COLO829 (cell line): ENCODE measurements around the gene PPP1R16B.

Experiments
- DNase-seq: peaks from one replicate; pipeline ENCODE4 v3.0.0; 2012; ENCODE audit warnings: low spot score

Gene PPP1R16B

DNA sequence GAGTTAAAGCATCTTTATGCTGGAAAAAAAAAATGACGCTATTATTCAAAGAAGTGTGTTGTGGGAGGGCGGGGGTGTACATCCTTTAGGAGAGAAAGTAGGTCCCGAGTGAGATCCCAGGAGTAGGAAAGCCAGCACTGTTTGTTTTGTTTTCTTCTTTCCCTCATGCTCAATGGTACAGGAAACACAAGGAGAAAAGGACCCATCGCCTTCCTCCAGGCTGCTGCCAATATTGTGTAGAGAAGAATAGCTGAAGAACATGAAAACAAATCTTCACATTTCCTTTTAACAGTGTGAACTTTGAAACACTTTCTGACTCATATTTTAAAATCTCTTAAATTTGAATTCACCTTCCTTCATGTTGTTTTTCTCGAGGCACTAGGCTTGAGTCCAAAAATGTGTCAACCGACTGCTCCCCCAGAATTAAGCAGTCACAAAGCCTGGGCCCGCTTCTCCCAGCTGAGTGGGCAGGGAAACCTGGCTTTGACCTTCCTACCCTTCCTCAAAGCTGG lies 22.3 kb downstream of the PPP1R16B start:
- no peak for DNase-seq

DNA sequence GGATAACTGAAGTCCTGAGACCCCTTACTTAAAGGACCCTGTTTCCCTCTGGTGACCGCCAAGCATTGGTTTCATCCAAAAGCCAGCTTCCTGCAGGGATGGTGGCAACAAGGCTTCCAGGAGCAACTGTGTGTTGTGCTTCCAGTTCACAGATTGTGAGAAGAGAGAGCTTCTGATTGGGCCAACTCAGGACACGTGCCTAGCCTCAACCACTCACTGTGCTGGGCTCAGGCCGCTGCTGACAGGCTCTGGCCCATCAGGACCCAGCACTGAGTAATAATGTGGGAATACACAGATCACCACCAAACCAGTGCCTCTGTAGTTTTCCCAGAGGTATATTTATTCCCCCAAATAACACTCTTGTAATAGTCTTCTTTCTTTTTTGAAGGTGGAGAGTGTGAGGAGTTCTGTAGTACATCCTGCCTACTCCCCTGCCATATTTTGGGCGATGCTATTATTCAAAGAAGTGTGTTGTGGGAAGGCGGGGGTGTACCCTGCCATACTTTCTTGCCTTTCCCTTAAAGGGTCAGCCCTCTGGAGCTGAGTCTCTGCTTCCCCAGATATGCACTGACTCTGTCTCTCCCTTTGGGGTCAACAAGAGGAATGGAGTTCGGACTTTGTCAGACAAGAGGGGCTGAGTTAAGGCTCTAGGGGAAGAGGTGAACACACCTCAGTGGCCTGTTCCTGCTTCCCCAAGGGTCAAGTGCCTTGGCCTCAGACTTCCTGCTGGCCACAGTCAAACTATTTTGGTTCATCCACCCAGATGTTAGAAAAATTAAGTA lies 23.2 kb downstream of the PPP1R16B start:
- no peak for DNase-seq

DNA sequence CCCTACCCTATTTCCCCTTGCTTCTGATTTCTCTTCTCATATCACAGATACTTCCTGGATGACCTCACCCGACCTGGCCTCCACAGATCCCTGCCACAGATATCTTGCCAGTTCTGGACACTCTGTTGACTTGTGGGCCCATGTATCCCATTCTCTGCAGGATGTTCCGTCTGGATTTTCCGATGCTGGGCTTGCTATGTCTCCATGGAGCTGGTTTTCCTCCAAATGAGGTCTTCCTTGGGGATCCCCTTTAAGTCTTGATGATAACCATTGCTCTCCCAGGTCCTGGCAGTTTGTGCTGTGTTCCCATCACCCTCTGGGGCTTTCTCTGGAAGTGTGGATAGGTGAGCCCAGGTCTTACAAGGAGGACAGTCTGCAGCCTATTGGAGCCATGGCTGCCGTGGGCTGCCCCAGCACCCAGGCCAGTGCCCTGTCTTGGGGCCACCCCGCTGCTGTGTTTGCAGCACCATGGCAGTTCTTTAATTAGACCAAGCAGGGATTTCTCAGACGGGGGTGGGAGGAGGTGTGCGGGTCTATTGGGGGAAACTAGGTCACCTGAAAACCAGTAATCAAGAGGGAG lies 23.9 kb downstream of the PPP1R16B start:
- no peak for DNase-seq

DNA sequence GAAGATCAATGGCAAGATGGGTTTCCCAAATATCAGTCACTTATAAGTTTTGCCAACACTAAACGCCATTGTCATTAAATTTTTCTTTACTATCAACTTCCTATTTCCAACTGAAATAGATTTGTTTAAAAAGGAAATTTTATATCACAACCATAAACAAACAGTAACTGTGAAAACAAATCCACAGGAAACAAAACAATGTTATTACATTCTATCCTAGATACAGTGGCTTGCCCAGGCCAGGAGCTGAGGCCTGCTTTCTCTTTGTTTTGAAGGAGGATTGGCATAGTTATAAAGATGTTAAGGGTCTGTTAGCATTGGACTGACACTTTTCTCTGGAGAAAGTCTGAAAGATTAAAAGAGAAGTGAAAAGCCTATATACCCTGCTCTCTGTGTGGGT lies 24.9 kb downstream of the PPP1R16B start:
- DNase-seq: no peak

DNA sequence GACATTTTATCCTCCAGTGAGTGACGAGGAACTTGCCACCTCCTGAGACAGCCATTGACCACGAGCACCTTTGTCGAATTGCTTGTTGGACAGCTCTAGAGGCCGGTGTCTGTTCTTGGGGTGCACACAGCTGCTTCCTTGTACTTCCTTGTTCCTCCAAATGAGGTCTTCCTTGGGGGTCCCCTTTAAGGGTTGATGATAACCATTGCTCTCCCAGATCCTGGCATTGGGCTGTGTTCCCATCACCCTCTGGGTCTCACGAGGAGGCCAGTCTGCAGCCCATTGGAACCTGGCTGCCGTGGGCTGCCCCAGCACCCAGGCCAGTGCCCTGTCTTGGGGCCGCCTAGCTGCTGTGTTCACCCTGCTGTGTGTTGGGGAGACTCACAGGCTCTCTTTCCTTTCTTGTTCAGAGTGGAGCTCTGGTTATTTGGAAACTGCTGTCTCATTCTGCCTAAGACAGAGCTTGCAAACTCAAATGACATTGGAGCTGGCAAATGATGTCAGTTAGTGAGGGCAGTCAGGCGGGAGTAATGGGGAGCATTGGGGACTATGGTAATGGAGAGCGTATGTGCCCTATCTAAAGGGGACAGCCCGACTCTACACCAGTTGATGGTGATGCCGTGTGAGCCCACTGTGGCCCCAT lies 25.7 kb downstream of the PPP1R16B start:
- no peak for DNase-seq

DNA sequence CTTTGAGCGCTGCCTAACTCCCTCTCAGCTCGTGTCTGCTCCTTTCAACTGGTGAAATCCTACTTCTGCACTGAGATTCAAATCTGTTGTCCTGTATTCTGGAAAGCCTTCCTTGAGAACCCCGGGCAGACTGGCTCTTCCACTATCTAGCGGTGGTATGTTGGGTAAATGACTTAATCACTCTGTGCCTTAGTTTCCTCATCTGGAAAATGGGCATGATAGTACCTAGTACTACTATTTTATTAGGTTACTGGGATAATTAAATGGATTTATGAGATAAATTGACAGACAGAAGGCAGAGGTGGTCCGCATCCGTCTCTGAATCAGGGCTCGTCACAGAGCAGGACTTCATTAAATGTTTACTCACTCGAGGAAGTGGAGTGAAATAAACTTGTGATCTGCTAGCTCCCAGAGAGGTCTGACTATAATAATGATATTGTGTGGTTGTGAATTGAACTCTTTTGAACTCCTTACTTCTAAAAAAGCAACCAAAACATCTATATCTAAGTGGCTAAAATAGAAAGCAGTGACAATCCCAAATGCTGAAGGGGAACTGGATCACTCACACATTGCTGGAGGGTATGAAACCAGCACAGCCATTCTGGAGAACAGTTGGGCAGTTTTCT lies 26.6 kb downstream of the PPP1R16B start:
- peak; percentile 81 for DNase-seq

DNA sequence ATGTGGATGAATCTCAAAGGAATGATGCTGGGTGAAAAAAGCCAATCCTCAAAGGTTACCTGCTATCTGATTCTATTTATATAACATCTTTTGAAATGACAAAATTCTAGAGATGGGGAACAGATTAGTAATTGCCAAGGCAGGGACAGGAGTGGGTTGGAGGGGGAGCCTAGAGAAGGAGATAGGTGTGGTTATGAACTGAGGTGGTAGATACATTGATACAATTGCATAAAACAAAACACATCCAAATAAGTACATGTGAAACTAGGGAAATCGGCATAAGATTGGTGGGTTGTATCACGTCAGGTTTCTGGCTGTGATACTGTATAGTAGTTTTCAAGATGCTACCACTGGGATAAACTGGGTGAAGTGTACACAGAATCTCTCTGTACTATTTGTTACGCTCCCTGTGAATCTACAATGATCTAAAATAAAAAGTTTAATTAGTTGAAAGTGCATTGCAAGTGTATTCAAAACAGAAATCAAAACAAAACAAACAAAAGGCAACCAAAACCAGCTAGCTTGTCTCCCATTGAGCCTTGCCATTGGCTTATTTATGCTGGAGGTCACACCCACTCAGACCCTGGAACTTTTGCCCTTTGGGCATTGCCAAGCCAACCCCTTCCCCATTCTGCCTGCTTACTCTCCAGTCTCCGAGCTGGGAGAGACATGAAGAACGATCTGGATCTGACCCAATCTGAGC lies 27.8 kb downstream of the PPP1R16B start:
- DNase-seq: no peak

DNA sequence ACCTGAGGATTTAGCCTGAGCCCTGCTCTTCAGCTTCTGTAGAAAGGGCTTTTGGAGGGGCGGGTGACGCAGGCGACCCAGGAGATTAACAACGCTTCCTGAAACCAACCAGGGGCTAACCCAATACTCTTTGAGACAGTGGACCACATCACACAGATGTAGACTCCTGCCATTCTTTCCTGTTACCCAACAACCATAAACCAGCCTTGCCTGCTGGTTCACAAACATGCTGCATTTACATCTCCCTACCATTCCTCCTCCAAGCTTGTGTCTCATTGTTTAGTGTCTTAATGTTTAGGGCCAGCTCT lies 28.3 kb downstream of the PPP1R16B start:
- DNase-seq: no peak

DNA sequence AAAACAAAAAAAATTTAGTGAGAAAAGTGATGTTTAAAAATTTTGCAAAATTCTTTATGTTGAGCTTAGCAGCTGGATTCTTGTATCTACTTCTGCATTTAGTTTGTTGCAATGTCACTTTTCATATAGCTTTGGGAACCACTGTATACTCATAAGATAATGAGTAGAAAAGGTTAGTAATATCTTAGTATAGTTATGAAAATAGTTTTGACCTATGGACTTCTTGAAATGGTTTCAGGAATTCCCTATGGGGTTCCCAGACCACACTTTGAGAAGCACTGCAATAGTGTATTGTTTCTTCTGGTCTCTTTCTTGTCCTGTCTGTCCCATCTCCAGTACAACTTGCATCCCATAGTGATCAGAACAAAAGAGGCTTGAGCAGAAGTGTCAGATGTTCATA lies 29.4 kb downstream of the PPP1R16B start:
- no peak for DNase-seq

DNA sequence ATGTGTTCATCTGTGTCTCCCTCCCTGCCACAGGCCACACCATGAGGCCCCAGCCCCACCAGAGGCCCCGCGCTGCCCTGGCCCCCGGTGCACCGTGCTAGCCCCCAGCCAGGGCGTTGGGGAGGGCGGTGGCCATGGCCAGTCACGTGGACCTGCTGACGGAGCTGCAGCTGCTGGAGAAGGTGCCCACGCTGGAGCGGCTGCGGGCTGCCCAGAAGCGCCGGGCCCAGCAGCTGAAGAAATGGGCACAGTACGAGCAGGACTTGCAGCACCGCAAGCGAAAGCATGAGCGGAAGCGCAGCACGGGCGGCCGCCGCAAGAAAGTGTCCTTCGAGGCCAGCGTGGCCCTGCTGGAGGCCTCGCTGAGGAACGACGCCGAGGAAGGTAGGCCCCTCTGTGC lies 30.3 kb downstream of the PPP1R16B start:
- no peak for DNase-seq

DNA sequence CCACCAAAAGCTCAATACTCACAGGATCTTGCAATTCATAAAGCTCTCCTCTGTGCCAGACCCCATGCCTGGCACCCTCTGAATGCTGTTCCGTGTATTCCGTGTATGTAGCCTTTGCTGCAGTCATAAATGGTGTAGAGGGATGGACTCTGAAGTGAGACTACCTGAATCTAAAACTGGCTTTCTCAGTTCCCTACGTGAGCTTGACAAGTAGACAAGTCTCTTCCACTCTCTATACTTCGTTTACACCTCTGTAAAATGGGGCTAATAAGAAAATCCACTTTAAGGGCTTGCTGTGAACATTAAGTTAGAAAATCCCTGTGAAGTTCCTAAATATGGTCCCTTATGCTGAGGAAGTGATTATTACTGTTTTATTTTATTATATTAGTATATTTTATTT lies 31.5 kb downstream of the PPP1R16B start:
- no peak for DNase-seq

DNA sequence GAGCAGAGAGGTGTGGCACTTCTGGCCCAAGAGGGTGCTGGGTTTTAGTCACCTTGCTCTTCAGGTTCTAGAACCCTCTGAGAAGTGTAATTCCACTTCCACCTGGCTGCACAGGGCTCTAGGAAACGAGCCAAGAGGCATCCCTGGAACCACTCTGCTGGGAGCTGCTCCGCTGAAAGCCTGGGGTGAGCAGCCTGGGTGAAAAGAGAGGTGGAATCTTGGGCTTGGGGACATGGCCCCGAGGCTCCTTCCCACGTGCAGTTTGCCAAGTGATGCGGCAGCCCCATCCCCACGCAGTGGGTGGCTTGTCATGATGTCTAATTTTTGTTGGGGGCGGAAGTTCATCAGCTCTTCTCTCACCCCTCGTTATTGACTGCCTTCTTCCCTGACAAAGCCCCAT lies 32.8 kb downstream of the PPP1R16B start:
- DNase-seq: no peak

DNA sequence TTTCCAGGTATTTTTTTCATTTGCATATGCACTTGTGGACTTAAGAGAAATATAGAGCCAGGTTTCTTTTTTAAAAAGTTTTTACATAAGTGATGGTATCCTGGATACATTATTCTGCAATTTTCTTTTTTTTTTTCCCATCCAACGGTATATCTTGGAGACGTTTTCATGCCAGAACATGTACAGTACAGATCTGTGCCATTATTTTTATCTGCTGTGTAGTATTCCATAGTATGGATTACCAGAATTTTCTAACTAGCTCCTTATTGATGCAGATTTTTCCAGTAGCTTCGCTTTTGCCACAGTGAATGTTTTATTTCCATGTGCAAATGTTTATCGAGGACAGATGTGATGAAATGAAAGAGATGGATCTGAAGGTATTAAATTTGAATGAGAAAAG lies 34.1 kb downstream of the PPP1R16B start:
- no peak for DNase-seq

DNA sequence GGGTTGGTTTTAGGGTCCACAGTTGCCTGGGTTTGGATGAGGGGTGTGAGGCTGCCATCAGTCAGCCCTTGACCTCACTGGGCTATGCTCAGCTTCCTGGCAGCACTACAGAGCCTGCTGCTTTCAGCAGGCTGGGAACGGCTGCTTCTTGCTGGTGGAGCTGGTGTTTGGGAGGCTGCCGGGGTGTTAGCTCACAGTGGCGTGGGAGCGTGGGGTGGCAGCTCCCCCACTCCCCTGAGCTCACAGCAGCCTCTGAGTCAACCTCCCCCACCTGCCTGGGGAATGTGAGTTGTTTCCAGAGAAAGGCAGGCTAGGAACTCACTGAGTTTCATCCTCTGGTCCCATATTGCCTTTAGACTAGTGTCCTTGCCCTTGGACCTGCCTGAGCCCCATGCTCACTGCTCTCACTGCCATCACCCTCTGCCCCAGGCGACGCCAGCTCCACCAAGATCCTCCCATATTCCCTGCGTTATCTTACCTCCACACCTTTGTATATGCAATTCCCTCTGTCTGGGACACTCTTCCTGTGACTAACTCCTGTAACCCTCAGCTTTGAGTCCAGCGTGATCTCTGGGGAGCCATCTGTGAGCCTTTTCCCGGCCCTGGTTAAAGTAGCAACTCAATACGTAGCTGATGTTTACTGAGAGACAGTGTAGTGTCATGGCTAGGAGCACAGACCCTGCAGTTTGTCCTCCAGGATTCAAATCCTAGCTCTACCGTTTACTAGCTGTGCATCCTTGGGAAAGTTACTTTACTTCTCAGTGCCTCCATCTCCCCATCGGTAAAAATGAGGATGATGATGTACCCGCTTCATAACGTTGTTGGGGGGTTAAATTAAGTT lies 34.8 kb downstream of the PPP1R16B start:
- no peak for DNase-seq

DNA sequence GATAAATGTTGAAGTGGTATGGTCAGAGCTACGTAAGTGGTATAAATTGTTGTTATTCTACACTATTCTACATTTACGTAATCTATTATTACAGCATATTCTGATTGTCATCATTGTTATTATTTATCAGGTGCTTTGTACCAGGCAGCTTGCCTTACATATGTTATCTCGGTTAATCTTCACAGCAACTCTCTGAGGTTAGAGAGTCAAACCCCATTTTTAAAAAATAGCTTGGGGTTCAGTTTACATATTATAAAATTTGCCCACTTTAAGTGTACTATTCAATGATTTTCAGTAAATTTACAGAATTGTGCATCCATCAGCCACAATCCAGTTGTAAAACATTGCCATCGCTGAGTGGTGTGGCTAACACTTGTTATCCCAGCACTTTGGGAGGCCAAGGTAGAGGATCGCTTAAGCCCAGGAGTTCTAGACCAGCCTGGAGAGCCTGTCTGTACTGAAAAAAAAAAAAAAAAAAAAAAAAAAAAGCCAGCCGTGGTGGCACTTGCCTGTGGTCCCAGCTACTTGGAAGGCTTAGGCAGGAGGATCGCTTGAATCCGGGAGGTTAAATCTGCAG lies 35.5 kb downstream of the PPP1R16B start:
- DNase-seq: no peak

DNA sequence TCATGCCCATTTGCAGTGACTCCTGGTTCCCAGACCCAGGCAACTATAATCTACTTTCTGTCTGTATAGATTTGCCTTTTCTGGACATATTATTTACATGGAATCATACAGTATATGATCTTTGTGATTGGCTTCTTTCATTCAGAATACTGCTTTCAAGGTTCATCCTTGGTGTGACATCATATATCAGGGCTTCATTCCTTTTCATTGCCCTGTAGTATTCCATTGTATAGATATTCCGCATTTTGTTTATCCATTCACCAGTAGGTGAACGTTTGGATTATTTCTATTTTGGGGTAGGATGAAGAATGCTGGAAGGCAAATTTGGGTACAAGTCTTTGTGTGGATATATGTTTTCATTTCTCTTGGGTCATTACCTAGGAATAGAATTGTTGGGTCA lies 36.1 kb downstream of the PPP1R16B start:
- no peak for DNase-seq

DNA sequence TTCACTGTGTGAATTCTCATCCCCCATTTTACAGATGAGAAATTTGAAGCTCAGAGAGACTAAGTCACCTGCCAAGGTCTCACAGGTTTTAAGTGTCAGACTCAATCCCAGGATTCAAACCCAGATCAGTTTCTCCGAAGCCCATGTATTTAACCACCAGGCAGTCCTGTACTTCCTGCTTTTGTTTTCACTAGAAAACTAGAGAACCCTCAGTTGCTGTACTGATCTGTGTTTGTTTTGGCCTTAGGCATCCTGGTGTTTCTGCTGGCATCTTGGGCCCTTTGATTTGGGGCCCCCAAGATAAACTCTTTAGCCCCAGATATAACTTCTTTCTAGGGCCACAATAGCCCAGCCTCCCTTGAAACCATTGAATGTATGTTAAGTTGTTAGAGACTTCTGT lies 36.5 kb downstream of the PPP1R16B start:
- no peak for DNase-seq

DNA sequence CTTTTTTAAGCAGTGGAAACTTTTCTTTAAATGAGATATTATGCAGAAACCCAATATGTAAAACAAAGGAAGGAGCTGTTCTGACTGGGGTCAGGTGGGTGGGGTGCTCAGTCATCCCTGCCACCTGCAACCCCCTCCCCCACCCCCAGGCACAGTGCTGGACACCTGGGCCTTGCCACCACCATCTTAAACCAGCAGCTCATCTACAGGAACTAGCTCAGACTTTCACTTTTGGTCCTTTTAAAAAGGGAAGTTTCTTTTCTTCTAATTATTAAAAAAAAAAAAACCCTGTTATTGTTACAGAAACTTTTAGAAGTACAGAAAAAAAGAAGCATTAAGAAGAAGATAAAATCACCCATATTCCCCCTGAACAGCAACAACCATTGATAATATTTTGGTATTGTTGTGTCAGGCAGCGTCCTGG lies 37.1 kb downstream of the PPP1R16B start:
- DNase-seq: no peak

DNA sequence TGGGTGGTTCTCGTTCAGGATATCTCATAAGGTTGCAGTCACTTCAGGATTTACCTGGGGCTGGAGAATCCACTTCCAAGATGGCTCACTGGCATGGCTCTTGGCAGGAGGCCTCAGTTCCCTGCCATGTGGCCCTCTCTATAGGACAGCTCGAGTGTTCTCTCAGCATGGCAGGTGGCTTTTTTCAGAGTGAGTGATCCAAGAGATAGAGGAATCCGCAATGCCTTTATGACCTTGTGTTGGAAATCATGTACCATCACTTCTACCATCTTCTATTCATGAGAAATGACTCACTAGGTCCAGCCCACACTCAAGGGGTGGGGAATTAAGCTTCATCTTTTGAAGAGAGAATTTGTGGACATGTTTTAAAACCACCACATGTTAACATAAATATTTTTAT lies 37.8 kb downstream of the PPP1R16B start:
- no peak for DNase-seq

DNA sequence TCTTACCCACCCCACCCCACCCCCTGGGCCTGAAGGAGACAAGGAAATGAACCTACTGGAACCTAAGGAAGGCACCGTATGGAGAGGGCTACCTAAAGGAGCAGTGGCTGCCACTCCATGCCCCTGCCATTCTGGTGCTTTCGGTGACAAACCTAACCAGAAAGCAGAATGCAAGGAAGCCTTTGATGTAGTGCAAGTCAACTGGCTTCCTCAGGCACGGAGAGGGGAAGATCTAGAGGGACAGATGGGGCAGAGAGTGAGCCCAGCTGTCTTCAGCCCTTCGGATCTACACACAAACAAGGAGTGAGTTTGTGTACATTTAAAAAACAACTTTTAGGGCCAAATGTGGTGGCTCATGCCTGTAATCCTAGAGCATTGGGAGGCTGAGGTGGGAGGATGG lies 39.5 kb downstream of the PPP1R16B start:
- no peak for DNase-seq

DNA sequence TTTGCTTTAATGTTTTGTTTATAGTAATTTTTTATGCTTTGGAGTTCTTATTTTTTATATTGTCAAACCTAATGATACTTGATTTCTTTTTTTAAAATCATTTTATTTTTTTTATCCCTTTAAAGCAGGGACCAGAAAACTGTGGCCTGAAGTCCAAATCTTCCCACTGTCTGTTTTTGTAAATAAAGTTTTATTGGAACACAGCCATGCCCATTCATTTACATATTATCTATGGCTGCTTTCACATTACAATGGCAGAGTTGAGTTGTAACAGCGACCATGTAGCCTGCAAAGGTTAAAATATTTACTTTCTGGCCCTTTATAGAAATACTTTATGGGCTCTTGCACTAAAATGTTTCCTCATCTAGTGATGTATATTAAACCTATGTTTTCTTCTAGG lies 42.3 kb downstream of the PPP1R16B start:
- DNase-seq: no peak
